Transverse colon (tissue), 4 donors: ENCODE measurements around the gene UBR3. TPM values are rescaled to one million over a fixed set of nuclear protein-coding genes. Genes with fewer than 3 reads are reported as not detected.
"Not testable (repeated sequence)": the region's sequence is repeated elsewhere in the genome, so short reads cannot be mapped to it uniquely, and the experiment has no call there.

Experiments used
- DNase-seq: peaks from one replicate; pipeline ENCODE4 v3.0.0-alpha.2; 2019
- H3K27ac ChIP-seq, 4 donors: fragments of 200-600 bp; sonication (generic); 2 replicates each; pipeline ENCODE4 v1.5.1; 2016 to 2018; ENCODE audit warnings: inconsistent platforms in 4 of 4
- H3K27me3 ChIP-seq: fragments of 200-600 bp; sonication (generic); 2 replicates; pipeline ENCODE4 v1.5.1; 2017; ENCODE audit warnings: inconsistent platforms
- H3K36me3 ChIP-seq, 4 donors: fragments of 200-600 bp; sonication (generic); 2 replicates each; pipeline ENCODE4 v1.5.1; 2017 to 2019; ENCODE audit warnings: inconsistent platforms in 4 of 4
- H3K4me1 ChIP-seq, 4 donors: fragments of 200-600 bp; sonication (generic); 2 replicates each; pipeline ENCODE4 v1.5.1; 2017 to 2020; ENCODE audit warnings: inconsistent platforms in 4 of 4
- H3K4me3 ChIP-seq, 4 donors: fragments of 200-600 bp; sonication (generic); 1 replicate in 1 of 4; 2 replicates in 3 of 4; pipeline versions ENCODE4 v1.5.1 to v1.6.1; 2017 to 2019; ENCODE audit warnings: inconsistent platforms in 4 of 4
- H3K9me3 ChIP-seq, 2 donors: fragments of 200-600 bp; sonication (generic); 2 replicates each; pipeline ENCODE4 v1.5.1; 2017 to 2019; ENCODE audit warnings: inconsistent platforms in 2 of 2
- CTCF ChIP-seq, 5 experiments: fragments of 200-600 bp in 3 of 5; fragments of 450-650 bp in 2 of 5; sonication (generic) in 3 of 5; IDR thresholded peaks; 1 replicate in 2 of 5; 2 replicates in 3 of 5; pipeline ENCODE4 v1.5.1; 2016 to 2017; ENCODE audit warnings: antibody characterized with exemption in 5 of 5, inconsistent platforms in 3 of 5, mild to moderate bottlenecking in 2 of 5, moderate library complexity in 1 of 5
- EP300 ChIP-seq: sonication (generic); formaldehyde crosslinking; IDR thresholded peaks from one replicate; pipeline ENCODE4 v1.6.1; 2017; ENCODE audit warnings: antibody characterized with exemption, low read depth
- POLR2A ChIP-seq: fragments of 450-650 bp; IDR thresholded peaks from one replicate; pipeline ENCODE4 v1.6.1; 2016; ENCODE audit warnings: antibody characterized with exemption, mild to moderate bottlenecking, moderate library complexity
- POLR2AphosphoS5 ChIP-seq, 3 donors: sonication (generic); formaldehyde crosslinking; IDR thresholded peaks; one replicate each; pipeline ENCODE4 v1.6.1; 2016; ENCODE audit warnings: antibody characterized with exemption in 3 of 3
- WGBS, 2 donors: methylation state at CpG; one replicate each; pipeline ENCODE4 v1.1.5; 2018; ENCODE audit warnings: low coverage in 1 of 2; 5-methylcytosine and 5-hydroxymethylcytosine counted together
- in situ Hi-C, 4 donors: fragments of 200-750 bp; cut with MboI; loops; one replicate each; pipeline versions ENCODE4 v1.15.0 to v1.15.1; 2017; ENCODE audit warnings: low sequenced_read_pairs in 3 of 4, low pct_ligation_motif_present in 1 of 4, low pct_unique_long_range_greater_than_20kb in 1 of 4
- intact Hi-C: fragments of 100-400 bp; cut with DNase I; formaldehyde crosslinking; loops from one replicate; pipeline ENCODE4 v1.15.1; 2023; ENCODE audit warnings: low total_unique reads
- total RNA-seq, 4 donors: library from RNA; depleted of rRNA; stranded (reverse); fragments of >200 nt; gene quantifications; one replicate each; pipeline ENCODE4 v1.1.0, GENCODE V29; 2016

The UBR3 gene
- total RNA-seq, 4 donors from 2014 or later, result 45.2 to 79.0 (median 74.1) TPM

- DNase-seq, result no peak
- Histone ChIP-seq H3K4me1 (no peaks in the 10 kb centered on the region), H3K9me3 (no peaks in the 10 kb centered on the region), H3K27me3 (no peaks in the 10 kb centered on the region), H3K36me3 (peaks cover 0 to 40% (median 9%) of the 10 kb centered on the region in 4 donors), H3K4me3 (no peak overlapping the region), H3K27ac (no peak overlapping the region)
- intact Hi-C loops (no loop called here), in situ Hi-C loops (no loop called here)
- 97% methylated on average over 2 of the region's 2 CpGs for WGBS, 2 donors
- TF ChIP-seq POLR2A, result no peak
- TF ChIP-seq CTCF (IDR thresholded peaks at IDR 0.05), result no peak
- no peak for TF ChIP-seq POLR2AphosphoS5 (IDR thresholded peaks at IDR 0.05)
- TF ChIP-seq EP300, result no peak
Observed at GRCh38 chr2:169946092-169946491, 118.8 kb downstream of the UBR3 start.

- Histone ChIP-seq H3K27me3 (no peaks in the 10 kb centered on the region), H3K9me3 (no peaks in the 10 kb centered on the region), H3K4me1 (no peaks in the 10 kb centered on the region), H3K27ac (no peak overlapping the region), H3K36me3 (peaks cover 0 to 40% (median 9%) of the 10 kb centered on the region in 4 donors), H3K4me3 (no peak overlapping the region)
- intact Hi-C loops, result no loop called here
- in situ Hi-C loops, result no loop called here
- no peak for TF ChIP-seq EP300
- TF ChIP-seq POLR2A, result no peak
- TF ChIP-seq POLR2AphosphoS5 (IDR thresholded peaks at IDR 0.05), result no peak
- no peak for TF ChIP-seq CTCF (IDR thresholded peaks at IDR 0.05)
- 95 to 100% methylated on average over 1 of the region's 1 CpG for WGBS, 2 donors
- DNase-seq, result no peak
Observed at GRCh38 chr2:169946546-169946945, 119.3 kb downstream of the UBR3 start.

GRCh38 chr2:169955940-169956339, 128.7 kb downstream of the UBR3 start:
- Histone ChIP-seq H3K4me3 (no peak overlapping the region), H3K4me1 (no peaks in the 10 kb centered on the region), H3K27me3 (no peaks in the 10 kb centered on the region), H3K9me3 (no peaks in the 10 kb centered on the region), H3K36me3 (peaks cover 0 to 28% (median 7%) of the 10 kb centered on the region in 4 donors), H3K27ac (no peak overlapping the region)
- intact Hi-C loops, result no loop called here
- TF ChIP-seq EP300 (no peak), CTCF (IDR thresholded peaks at IDR 0.05) (no peak), POLR2AphosphoS5 (IDR thresholded peaks at IDR 0.05) (no peak), POLR2A (no peak)
- no peak for DNase-seq
- in situ Hi-C loops, result no loop called here

GRCh38 chr2:169957219-169957618, 130.0 kb downstream of the UBR3 start:
- in situ Hi-C loops, DNase-seq, H3K9me3 ChIP-seq, H3K4me3 ChIP-seq, H3K4me1 ChIP-seq, H3K27me3 ChIP-seq, H3K27ac ChIP-seq, intact Hi-C loops: not testable (repeated sequence)
- H3K36me3 ChIP-seq, result peaks cover 0 to 30% (median 7%) of the 10 kb centered on the region in 4 donors
- 93 to 98% methylated on average over 2 to 5 of the region's 5 CpGs for WGBS, 2 donors

GRCh38 chr2:169961911-169962310, 134.7 kb downstream of the UBR3 start:
- H3K9me3 ChIP-seq, result no peaks in the 10 kb centered on the region
- intact Hi-C loops, result loop anchor here (1.0 kb wide), 1 partner anchor 43 kb away; no protein-coding TSS in a partner anchor
- TF ChIP-seq EP300, result no peak
- no peak for TF ChIP-seq POLR2AphosphoS5 (IDR thresholded peaks at IDR 0.05)
- no peak for TF ChIP-seq POLR2A
- no peak for TF ChIP-seq CTCF (IDR thresholded peaks at IDR 0.05)
- H3K27ac ChIP-seq, result no peak overlapping the region
- peaks cover 0 to 30% (median 7%) of the 10 kb centered on the region in 4 donors for H3K36me3 ChIP-seq
- H3K4me3 ChIP-seq, result no peak overlapping the region
- 55 to 85% methylated on average over 3 to 4 of the region's 4 CpGs for WGBS, 2 donors
- in situ Hi-C loops, result no loop called here
- DNase-seq, result no peak
- no peaks in the 10 kb centered on the region for H3K27me3 ChIP-seq
- peaks cover 0 to 8% (median 4%) of the 10 kb centered on the region in 4 donors for H3K4me1 ChIP-seq
